ENCODE results near the gene FGD1.

DNA sequence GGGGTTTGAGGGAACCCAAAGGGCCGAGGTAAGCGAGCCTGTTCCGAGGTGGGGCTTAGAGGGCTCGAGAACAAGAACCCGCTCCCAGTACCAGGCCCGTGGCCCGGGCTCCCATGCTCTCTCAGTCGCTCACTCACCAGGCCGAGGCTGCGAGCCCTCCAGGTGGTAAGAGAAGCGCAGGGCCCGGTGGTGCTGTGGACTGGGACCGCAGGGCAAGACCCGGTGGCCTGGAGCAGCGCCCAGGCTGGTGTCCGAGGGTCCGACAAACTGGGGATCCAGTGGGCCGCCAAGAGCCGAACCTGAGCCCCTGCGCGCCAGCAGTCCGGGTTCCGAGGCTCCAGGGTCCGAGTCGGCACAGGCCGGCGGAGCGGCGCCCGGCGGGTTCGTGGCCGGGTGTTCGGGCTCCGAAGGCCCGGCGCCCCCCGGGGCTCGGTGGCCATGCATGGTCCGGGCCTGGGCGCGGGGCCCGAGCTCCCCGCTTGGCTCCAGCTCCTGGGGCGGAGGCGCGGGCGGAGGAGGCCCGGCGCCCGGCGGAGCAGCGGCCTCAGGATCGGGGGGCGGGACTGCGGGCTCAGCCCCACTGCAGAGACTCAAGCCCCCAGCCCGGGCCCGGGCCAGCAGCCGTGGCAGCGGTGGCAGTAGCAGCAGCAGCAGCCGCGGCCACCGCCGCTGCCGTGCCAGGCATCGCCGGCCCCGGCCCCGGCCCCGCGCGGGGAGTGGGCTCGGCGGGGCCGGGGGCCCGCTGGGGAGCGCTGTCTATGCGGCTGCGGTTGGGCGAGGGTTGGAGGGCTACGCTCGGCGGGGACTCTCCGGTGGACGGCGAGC, 833 bp downstream of the FGD1 start:
- TF ChIP-seq CTCF (IDR thresholded peaks at IDR 0.05; ENCODE audit: insufficient read depth, low read depth, low read length) (no peak), EZH2 (IDR thresholded peaks at IDR 0.05; ENCODE audit: insufficient read depth, low read length) (no peak)

All from astrocyte (in vitro differentiated cells and primary cell).